Psoas muscle (tissue), 8 donors: Measurements from ENCODE around the gene NEU4. TPM values are rescaled to one million over a fixed set of nuclear protein-coding genes. Genes with fewer than 3 reads are reported as not detected.
"Not testable (repeated sequence)": the region's sequence is repeated elsewhere in the genome, so short reads cannot be mapped to it uniquely, and the experiment has no call there.

ENCODE experiments used
- ATAC-seq, 4 donors: fragments of 200-7000 bp; cut with Tn5 transposase; one replicate each; pipeline ENCODE4 v1.9.1; 2020; ENCODE audit warnings: moderate library complexity in 3 of 4, mild to moderate bottlenecking in 2 of 4
- DNase-seq, 2 donors: peaks; one replicate each; pipeline ENCODE4 v3.0.0-alpha.2; 2020
- H3K27ac ChIP-seq: fragments of 200-600 bp; one replicate; pipeline ENCODE4 v1.8.0; 2022
- H3K27me3 ChIP-seq, 3 donors: fragments of 200-600 bp in 1 of 3; one replicate each; pipeline versions ENCODE4 v1.6.1 to v1.8.0; 2013 to 2022; ENCODE audit warnings: low read length in 2 of 3, mild to moderate bottlenecking in 2 of 3, moderate library complexity in 1 of 3; ENCODE audit not compliant: insufficient read depth in 3 of 3
- H3K36me3 ChIP-seq, 2 donors: fragments of 200-600 bp in 1 of 2; one replicate each; pipeline versions ENCODE4 v1.6.1 to v1.8.0; 2013 to 2022; ENCODE audit warnings: low read depth in 1 of 2, mild to moderate bottlenecking in 1 of 2, moderate library complexity in 1 of 2; ENCODE audit not compliant: insufficient read depth in 1 of 2
- H3K4me1 ChIP-seq: fragments of 200-600 bp; one replicate; pipeline ENCODE4 v1.8.0; 2022
- H3K4me3 ChIP-seq: fragments of 200-600 bp; one replicate; pipeline ENCODE4 v1.8.0; 2022; ENCODE audit warnings: mild to moderate bottlenecking
- H3K9me3 ChIP-seq: fragments of 200-600 bp; one replicate; pipeline ENCODE4 v1.8.0; 2022
- CTCF ChIP-seq: fragments of 200-600 bp; IDR thresholded peaks from one replicate; pipeline ENCODE4 v1.8.0; 2022; ENCODE audit warnings: antibody characterized with exemption
- WGBS, 3 donors: extraction: QIAGEN DNeasy Blood & Tissue Kit; methylation state at CpG; one replicate each; pipeline versions ENCODE4 v1.1.6 to v1.1.7; 2013; 5-methylcytosine and 5-hydroxymethylcytosine counted together
- intact Hi-C, 2 donors: fragments of 100-400 bp; cut with DNase I; formaldehyde crosslinking; loops; one replicate each; pipeline versions ENCODE4 v1.11.0 to v1.14.2; 2022
- polyA plus RNA-seq, 3 donors: library from polyadenylated mRNA; stranded (reverse); fragments of 200-250 nt; gene quantifications; one replicate each; pipeline ENCODE4 v1.2.3, GENCODE V29; 2013
- total RNA-seq, 4 donors: library from RNA; stranded (reverse); fragmentation: NEBNext Ultra II Directional in 2 of 4; extraction: Animal tissue kit (Norgen Biotek cat#: 25700) in 2 of 4; gene quantifications; one replicate each; pipeline versions ENCODE4 v1.2.1 to v1.2.4, GENCODE V29; 2021 to 2023
- donor health status: healthy with polysubstance abuse.
- donor health status: DM: no; HTN: no; CAD: no; lungs with moderate emphysema.
- donor health status: Bipolar disorder and iron deficiency.
- donor health status: healthy.
- donor health status: DM: yes; HTN: yes; CAD: no.
- donor health status: DM: no; HTN: no; CAD: no.
- donor health status: DM: no; HTN: no; CAD: no.
- donor health status: DM: yes; HTN: yes; CAD: no.

Gene NEU4
- total and polyA plus RNA-seq, 7 donors = 0.44 to 54.6 (median 7.5) TPM

DNA sequence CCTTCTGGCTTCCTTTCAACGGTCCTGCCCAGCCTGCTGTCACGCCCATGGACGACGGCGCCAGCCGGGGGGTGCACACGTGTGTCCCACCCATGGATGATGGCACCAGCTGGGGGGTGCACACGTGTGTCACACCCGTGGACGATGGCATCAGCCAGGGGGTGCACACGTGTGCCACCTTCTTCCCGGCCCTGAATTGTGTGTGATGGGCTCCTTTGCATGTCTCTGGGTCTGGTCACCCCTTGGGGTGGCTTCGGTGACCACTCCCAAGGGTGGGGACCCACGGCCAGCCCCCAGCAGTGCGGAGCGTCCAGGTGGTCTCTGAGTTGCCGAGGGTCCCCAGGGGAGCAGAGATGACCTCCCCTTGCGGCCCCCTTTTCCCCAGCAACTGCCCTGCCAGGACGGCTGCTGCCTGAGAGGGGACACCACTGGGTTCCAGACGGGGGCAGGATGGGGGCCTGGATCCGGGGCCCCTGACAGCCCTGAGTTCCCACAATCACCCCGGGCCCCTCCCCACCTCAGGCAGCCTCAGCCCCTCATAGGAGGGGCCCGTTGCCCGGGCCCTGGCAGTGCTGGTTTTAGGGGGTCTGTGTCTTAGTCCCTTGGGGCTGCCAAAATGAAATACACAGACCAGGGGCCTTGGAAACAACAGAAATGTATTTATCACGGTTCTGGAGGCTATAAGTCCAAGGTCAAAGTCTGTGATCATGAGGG is 9.4 kb downstream of the NEU4 start:
- peak in 1 of 4 donors; percentile 5 for ATAC-seq
- Histone ChIP-seq H3K9me3 (no peaks in the 10 kb centered on the region), H3K4me3 (no peak overlapping the region), H3K27me3 (peaks cover 0 to 1% (median 0%) of the 10 kb centered on the region in 3 donors), H3K4me1 (no peaks in the 10 kb centered on the region), H3K36me3 (no peaks in the 10 kb centered on the region), H3K27ac (no peak overlapping the region)
- no peak for TF ChIP-seq CTCF
- 69 to 79% (median 70%) methylated on average over 24 to 25 of the region's 25 CpGs for WGBS, 3 donors
- intact Hi-C loops = no loop called here
- no peak for DNase-seq

DNA sequence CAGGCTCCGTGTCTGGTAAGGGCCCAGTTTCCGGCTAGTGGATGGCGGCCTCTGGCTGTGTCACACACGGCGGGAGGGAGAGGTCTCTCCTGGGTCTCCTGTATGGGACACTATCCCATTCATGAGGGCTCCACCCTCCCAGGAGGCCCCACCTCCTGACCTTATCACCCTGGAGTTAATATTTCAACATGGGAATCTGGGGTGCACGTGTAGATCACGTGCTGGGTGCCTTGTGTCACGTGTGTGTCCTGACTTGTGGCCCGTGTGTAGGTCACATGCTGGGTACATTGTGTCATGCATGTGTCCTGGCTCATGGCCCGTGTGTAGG is 9.9 kb downstream of the NEU4 start:
- Histone ChIP-seq H3K4me3 (no peak overlapping the region), H3K36me3 (no peaks in the 10 kb centered on the region), H3K27ac (no peak overlapping the region), H3K4me1 (no peaks in the 10 kb centered on the region), H3K27me3 (peaks cover 0 to 1% (median 0%) of the 10 kb centered on the region in 3 donors), H3K9me3 (no peaks in the 10 kb centered on the region)
- no peak for TF ChIP-seq CTCF
- 57 to 72% (median 62%) methylated on average over 10 of the region's 10 CpGs for WGBS, 3 donors
- ATAC-seq (peak in 2 of 4 donors; percentile 28 to 31), DNase-seq (no peak)
- intact Hi-C loops = no loop called here

DNA sequence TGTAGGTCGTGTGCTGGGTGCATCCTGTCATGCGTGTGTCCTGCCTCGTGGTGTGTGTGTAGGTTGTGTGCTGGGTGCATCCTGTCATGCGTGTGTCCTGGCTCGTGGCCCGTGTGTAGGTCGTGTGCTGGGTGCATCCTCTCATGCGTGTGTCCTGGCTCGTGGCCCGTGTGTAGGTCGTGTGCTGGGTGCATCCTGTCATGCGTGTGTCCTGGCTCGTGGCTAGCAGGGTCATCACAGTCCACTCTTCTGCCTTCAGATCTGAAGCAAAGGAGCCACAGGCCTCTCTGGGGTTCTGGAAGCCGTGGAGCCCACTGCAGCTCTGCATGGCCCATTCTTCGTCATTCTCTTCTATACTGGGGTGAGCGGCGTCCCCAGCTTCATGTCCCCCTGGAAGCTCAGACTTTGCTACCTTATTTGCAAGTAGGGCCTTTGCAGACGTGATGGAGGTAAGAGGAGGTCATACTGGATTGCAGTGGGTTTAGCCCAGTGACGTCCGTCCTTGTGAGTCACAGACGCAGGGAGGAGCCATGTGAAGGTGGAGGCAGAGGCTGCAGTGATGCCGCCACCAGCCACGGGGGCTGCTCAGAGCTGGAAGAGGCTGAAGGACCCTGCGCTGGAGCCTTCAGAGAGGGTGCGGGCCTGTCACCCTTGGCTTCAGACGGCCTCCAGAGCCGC is 11.1 kb downstream of the NEU4 start:
- H3K9me3 ChIP-seq, H3K36me3 ChIP-seq, H3K27ac ChIP-seq, intact Hi-C loops, H3K4me1 ChIP-seq, H3K27me3 ChIP-seq, ATAC-seq, H3K4me3 ChIP-seq: not testable (repeated sequence)
- DNase-seq = peak in 1 of 2 donors; percentile 42
- WGBS, 3 donors = 82 to 89% (median 86%) methylated on average over 27 of the region's 27 CpGs

- no peak overlapping the region for H3K27ac ChIP-seq
- no peak for TF ChIP-seq CTCF
- H3K9me3 ChIP-seq = no peaks in the 10 kb centered on the region
- peak in 1 of 2 donors; percentile 45 for DNase-seq
- no peak overlapping the region for H3K4me3 ChIP-seq
- intact Hi-C loops = no loop called here
- no peak for ATAC-seq
- H3K36me3 ChIP-seq = no peaks in the 10 kb centered on the region
- H3K4me1 ChIP-seq = no peaks in the 10 kb centered on the region
- 83 to 92% (median 84%) methylated on average over 26 to 31 of the region's 31 CpGs for WGBS, 3 donors
- peaks cover 0 to 2% (median 1%) of the 10 kb centered on the region in 3 donors for H3K27me3 ChIP-seq
These were observed 11.8 kb downstream of the NEU4 start for GRCh38 chr2:241820625-241821384.
